Panc1 (cell line): ENCODE data around the gene TEX26.
"Not testable (repeated sequence)": the region's sequence is repeated elsewhere in the genome, so short reads cannot be mapped to it uniquely, and the experiment has no call there.

Experiments used
- CTCF ChIP-seq: fragments of 450-650 bp; IDR thresholded peaks from 2 replicates; pipeline ENCODE4 v1.5.1; 2017; ENCODE audit warnings: mild to moderate bottlenecking
- POLR2AphosphoS5 ChIP-seq: IDR thresholded peaks from 2 replicates; pipeline ENCODE4 v1.6.1; 2012; ENCODE audit warnings: mild to moderate bottlenecking, low read depth, low read length, moderate library complexity
- REST ChIP-seq, 2 experiments: IDR thresholded peaks; 2 replicates each; pipeline ENCODE4 v1.6.1; 2011 to 2012; ENCODE audit warnings: low read depth in 2 of 2, control low read depth in 1 of 2, low read length in 1 of 2, mild to moderate bottlenecking in 1 of 2, moderate library complexity in 1 of 2; ENCODE audit not compliant: insufficient read depth in 1 of 2
- SIN3A ChIP-seq: IDR thresholded peaks from 2 replicates; pipeline ENCODE4 v1.6.1; 2012; ENCODE audit warnings: low read depth, mild to moderate bottlenecking, low read length, moderate library complexity, borderline replicate concordance; ENCODE audit not compliant: insufficient read depth
- TCF7L2 ChIP-seq: IDR thresholded peaks from 2 replicates; pipeline ENCODE4 v1.6.1; 2011; ENCODE audit warnings: mild to moderate bottlenecking, low read depth, low read length, inconsistent platforms

- TF ChIP-seq CTCF; SIN3A; POLR2AphosphoS5; REST (IDR thresholded peaks at IDR 0.05; ENCODE audit: insufficient read depth in 1 of 2, low read depth in 2 of 2, low read length in 1 of 2); TCF7L2: not testable (repeated sequence)
These were observed 5.3 kb upstream of the TEX26 start for GRCh38 chr13:30927188-30927587.
